ENCODE data around the gene LRRTM4.

The LRRTM4 gene

GRCh38 chr2:76985387-76986136 is 536.6 kb downstream of the LRRTM4 start:
- DNase-seq (ENCODE audit: low read depth), result no peak

- DNase-seq (ENCODE audit: low read depth), result no peak
These were observed 537.8 kb downstream of the LRRTM4 start for GRCh38 chr2:76984359-76984758.

- DNase-seq (ENCODE audit: low read depth), result no peak
These were observed 541.9 kb downstream of the LRRTM4 start for GRCh38 chr2:76980067-76980787.

GRCh38 chr2:76977846-76978727 is 544.1 kb downstream of the LRRTM4 start:
- no peak for DNase-seq (ENCODE audit: low read depth)

GRCh38 chr2:76975752-76976151 is 546.4 kb downstream of the LRRTM4 start:
- no peak for DNase-seq (ENCODE audit: low read depth)

GRCh38 chr2:76973610-76974009 is 548.6 kb downstream of the LRRTM4 start:
- DNase-seq (ENCODE audit: low read depth), result no peak

- DNase-seq (ENCODE audit: low read depth), result no peak
These were observed 556.4 kb downstream of the LRRTM4 start for GRCh38 chr2:76965772-76966171.

GRCh38 chr2:76958749-76959148 is 563.4 kb downstream of the LRRTM4 start:
- DNase-seq (ENCODE audit: low read depth), result no peak

- no peak for DNase-seq (ENCODE audit: low read depth)
These were observed 568.3 kb downstream of the LRRTM4 start for GRCh38 chr2:76953733-76954347.

- DNase-seq (ENCODE audit: low read depth), result no peak
These were observed 575.5 kb downstream of the LRRTM4 start for GRCh38 chr2:76946631-76947145.

- no peak for DNase-seq (ENCODE audit: low read depth)
These were observed 581.6 kb downstream of the LRRTM4 start for GRCh38 chr2:76940559-76940958.

- DNase-seq (ENCODE audit: low read depth), result no peak
These were observed 584.0 kb downstream of the LRRTM4 start for GRCh38 chr2:76938153-76938552.

- DNase-seq (ENCODE audit: low read depth), result no peak
These were observed 589.6 kb downstream of the LRRTM4 start for GRCh38 chr2:76932550-76932949.

GRCh38 chr2:76930056-76930744 is 592.0 kb downstream of the LRRTM4 start:
- no peak for DNase-seq (ENCODE audit: low read depth)

- no peak for DNase-seq (ENCODE audit: low read depth)
These were observed 594.1 kb downstream of the LRRTM4 start for GRCh38 chr2:76928026-76928425.

- DNase-seq (ENCODE audit: low read depth), result no peak
These were observed 601.2 kb downstream of the LRRTM4 start for GRCh38 chr2:76921006-76921405.

GRCh38 chr2:76895469-76895868 is 626.7 kb downstream of the LRRTM4 start:
- no peak for DNase-seq (ENCODE audit: low read depth)

GRCh38 chr2:76870581-76870980 is 651.6 kb downstream of the LRRTM4 start:
- DNase-seq (ENCODE audit: low read depth), result no peak

- DNase-seq (ENCODE audit: low read depth), result no peak
These were observed 652.2 kb downstream of the LRRTM4 start for GRCh38 chr2:76870011-76870410.

- DNase-seq (ENCODE audit: low read depth), result no peak
These were observed 654.3 kb downstream of the LRRTM4 start for GRCh38 chr2:76867854-76868253.

GRCh38 chr2:76866464-76866863 is 655.7 kb downstream of the LRRTM4 start:
- no peak for DNase-seq (ENCODE audit: low read depth)

Measured in stimulated activated CD8-positive, alpha-beta memory T cell treated with anti-CD3 and anti-CD28 coated beads, Interleukin-12 subunit alpha, Interleukin-12 subunit beta, amount 100 ng/mL, for 1 hour (primary cell).